Left ventricle myocardium superior (tissue), 1 donor: Measurements from ENCODE around the gene USH2A. TPM values are rescaled to one million over a fixed set of nuclear protein-coding genes. Genes with fewer than 3 reads are reported as not detected.

Experiments used
- ATAC-seq: fragments of 200-7000 bp; cut with Tn5 transposase; one replicate; pipeline ENCODE4 v1.9.1; 2020; ENCODE audit warnings: mild to moderate bottlenecking, moderate library complexity
- DNase-seq: peaks from one replicate; pipeline ENCODE4 v3.0.0-alpha.2; 2020
- intact Hi-C: fragments of 100-400 bp; cut with micrococcal nuclease; formaldehyde crosslinking; loops from one replicate; pipeline ENCODE4 v1.11.0; 2022
- total RNA-seq: library from RNA; stranded (reverse); fragmentation: NEBNext Ultra II Directional; extraction: Animal tissue kit (Norgen Biotek cat#: 25700); gene quantifications from one replicate; pipeline ENCODE4 v1.2.1, GENCODE V29; 2021
- donor health status: DM: no; HTN: yes; CAD: no; lungs with severe emphysema.

USH2A gene
- total RNA-seq, 1 donor from 2014 or later = 2.3 TPM

DNA sequence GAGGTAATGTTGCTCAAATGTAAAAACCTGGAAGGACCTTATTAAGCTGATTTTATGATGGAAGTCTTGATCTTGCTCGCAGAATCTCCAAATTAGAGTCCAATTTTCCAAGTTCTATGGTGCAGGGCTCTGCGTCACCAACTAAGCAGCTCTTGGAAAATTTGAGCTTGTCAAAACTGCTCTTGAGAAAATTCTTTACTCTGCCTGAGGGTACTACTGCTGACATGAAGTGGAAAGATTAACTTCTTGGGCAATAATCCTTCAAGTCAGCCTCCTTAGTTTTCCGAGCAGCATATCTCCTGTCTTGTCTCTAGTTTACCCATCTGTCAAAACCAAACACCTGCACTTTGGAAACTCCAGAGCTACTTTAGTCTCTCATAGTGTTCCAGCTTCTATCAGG lies 562.4 kb downstream of the USH2A start:
- ATAC-seq (no peak), DNase-seq (no peak)

DNA sequence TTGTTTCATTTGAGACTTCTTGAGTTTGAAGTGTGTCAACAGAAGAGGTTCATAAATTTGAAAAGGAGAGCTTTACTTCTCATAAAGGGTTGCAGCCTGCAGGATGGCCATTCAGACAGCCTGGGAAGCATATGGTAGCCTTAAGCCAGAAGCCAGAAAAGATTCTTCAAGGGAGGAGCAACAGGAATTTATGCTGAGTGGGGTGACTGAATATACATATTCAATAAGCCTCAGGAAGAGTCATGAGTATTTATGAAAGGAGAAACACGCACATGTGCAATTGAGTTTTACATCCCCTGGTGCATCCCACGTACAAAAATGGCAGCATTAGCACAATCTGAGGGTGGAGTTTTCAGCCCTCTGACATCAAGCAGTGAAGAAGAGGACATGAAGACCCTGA lies 565.9 kb downstream of the USH2A start:
- intact Hi-C loops = no loop called here
- no peak for ATAC-seq
- DNase-seq = no peak

More for the DNA sequence above, 562.4 kb downstream of the USH2A start:
- intact Hi-C loops = no loop called here

DNA sequence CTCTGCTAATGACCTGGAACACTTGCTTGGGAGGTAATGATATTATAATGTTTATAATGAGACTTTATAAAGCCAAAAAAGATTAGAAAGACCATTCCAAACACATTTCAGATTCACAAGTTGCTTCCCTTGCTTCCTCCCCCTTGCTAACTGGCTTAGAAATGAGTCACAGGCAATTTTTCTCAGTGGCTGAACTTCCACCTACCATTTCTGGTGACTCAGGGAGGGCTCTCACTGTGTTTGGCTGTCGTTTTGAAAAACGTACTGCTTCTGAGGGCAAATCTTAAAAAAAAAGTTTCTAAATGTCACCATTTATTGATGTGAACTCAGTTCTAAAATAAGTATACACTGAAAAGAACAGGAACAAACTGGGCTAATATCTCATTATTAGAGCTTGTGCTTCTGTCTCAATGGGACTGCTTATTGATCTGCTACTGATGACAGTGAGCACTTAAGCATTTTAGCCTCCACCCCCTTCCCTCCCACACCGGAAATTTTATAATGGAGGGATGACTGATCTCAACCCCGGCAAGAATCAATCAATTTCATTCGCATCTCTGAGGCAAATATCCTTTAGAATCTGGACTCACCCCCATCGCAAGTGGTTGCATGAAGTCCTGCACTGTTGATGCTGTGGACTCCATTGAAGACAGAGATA lies 577.9 kb downstream of the USH2A start:
- no peak for DNase-seq
- intact Hi-C loops = no loop called here
- no peak for ATAC-seq

DNA sequence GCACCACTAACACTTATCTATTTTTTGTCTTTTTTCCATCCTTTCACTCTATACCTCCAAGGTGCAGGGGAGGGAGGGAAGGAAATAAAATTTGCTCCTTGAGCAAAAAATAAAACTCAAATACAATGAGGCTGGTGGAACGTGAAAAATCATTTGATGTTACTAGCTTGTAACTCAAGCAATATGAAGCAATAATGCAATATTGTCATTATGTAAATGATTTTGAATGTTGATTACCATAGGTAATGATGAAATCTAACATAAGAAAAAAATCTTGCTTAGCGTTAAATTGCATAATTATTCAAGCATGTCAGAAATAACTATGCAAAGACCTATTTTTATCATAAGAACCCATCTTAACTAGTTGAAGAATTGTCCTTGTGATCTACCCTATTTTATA lies 578.5 kb downstream of the USH2A start:
- intact Hi-C loops = no loop called here
- ATAC-seq (no peak), DNase-seq (no peak)

DNA sequence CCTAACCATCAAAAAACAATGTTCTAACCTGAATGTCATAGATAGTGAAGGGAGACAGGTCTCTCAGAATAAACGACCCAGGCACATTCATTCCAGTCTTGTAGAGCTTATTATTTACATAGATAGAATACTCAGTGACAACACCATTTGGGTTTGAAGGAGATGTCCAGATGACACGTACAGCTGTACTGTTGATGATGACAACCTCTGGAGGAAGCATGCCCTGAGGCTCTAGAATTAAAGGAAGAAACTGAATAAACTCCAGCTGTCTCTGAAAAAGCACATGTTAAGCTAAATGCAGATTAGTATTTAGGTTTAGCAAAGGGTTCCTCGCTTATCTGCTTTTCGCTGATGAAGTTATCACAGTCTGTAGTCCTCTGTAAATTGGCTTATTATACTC lies 579.0 kb downstream of the USH2A start:
- intact Hi-C loops = no loop called here
- no peak for ATAC-seq
- no peak for DNase-seq

DNA sequence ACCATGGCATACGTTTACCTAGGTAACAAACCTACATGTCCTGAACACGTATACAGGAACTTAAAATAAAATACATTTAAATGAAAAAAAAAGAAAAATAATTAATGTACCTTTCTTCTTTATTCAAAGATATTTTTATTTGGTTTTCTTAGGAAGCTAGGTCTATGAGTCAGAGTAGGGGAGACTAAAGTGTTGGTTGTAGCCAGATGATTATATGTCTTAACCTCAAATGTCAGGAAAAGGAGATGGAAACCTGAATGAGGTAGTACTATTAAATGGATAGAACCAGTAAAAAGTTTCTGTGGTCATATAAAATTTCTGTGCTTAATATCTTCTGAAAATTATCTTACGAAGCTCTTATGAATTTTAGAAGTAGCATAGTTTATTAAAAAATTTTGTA lies 580.3 kb downstream of the USH2A start:
- DNase-seq (no peak), ATAC-seq (no peak)
- intact Hi-C loops = no loop called here

DNA sequence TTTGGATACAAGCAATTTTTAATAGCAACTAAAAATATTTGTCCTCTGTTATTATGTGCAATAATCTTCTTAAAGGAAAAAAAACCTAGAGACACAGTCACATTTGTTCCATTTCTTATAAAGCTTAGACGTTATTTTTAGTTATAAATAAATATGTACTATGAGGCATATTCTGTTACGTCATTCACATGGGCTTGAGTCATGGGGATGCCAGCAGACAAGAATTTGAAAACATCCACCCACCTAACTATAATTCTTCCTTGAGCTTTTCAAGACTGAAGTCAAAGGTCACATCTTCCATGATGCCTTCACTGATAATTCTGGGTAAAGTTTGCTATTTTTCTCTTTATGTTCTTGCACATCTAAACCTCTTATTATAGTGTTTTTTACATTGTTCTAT lies 587.3 kb downstream of the USH2A start:
- DNase-seq (no peak), ATAC-seq (no peak)
- intact Hi-C loops = no loop called here

DNA sequence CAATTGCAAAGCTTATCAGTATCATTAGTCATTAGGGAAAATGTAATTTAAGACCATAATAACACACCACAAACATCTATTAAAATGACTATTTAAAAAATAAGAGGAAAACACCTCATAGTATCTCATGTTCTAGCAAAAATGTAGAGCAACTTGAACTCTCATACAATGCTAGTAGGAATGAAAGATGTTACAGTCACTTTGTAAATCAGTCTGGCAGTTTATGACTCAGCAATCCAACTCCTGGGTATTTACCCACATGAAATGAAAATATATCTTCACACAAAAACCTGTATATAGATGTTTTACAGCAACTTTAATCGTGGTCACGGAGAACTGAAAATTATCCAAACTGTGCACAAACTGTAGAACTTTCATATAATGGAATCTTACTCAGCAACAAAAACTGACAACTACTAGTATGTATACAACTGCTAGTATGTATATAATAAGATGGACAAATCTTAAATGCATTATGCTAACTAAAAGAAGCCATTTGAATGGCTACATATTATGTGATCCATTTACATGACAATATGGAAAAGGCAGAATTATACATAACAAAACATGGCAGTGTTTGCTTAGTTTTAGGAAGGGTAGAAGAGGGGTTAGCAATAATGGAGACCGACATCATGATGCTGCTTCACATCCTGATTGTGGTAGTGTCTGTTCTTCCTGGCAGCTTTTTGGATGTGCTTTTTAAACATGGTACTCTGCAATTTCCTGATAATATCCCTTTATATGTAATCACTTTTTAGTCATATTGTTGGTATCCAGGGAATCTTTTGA lies 589.1 kb downstream of the USH2A start:
- intact Hi-C loops = no loop called here
- DNase-seq = no peak
- no peak for ATAC-seq

DNA sequence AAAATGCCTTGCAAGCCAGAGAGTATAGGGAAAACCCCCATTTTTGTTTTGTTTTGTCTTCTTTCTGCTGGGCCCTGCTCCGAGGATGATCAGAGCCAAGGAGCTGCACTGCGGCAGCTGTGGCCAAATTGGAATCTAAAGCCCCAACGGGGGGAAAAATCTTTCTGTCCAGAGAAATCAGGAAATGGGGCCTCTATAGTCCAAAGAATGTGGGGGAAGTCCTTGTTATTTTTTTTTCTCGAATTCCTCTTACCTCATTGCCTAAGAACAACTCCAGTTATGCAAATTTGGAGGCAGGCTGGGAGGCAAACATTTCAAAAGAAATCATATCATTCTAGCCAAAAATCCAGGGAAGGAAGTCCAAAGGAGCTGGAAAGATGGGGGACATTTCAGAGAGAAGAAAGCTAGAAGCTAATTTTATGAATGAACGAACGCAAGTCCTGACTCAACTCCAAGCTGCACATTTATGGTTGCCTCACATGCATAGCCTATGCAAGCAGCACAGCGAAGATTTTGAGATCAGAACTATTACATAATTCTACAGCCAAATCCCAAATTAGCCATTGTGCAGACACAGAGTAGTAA lies 592.9 kb downstream of the USH2A start:
- intact Hi-C loops = no loop called here
- DNase-seq (no peak), ATAC-seq (no peak)

DNA sequence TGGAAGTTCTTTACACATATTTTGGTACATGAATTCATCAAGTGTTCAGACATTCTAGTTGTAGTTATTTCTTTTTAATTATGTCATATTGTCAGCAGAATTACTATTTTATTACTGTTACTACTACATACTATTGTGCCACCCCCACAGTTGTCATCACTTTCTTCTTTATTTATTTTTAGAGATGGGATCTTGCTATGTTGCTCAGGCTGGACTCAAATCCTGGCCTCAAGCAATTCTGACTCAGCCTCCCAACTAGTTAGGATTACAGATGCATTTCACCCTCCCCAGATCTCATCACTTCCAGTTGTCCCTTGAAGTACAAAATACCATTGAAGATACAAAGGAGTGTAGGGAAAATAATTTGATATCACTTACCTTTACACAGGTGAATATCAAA lies 598.2 kb downstream of the USH2A start:
- intact Hi-C loops = no loop called here

DNA sequence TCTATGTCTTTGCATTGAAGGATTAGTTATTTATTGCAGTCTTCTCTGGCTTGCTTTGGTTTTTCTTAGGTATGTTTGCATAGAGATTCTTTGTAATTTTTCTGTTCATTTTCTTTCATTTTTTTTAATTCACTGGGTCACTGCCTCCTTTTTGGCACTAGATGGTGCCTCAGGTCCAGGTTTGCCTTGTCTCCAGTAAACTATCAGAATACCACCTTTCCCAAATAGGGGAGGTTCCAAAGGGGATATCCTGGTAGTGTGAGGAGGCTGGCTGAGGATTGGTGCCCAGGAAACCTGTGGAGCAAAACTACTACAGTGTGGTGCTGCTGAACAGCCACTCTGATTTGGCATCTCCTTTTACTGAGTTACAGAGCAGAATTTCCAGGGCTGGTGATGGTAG lies 599.0 kb downstream of the USH2A start:
- DNase-seq (no peak), ATAC-seq (no peak)
- intact Hi-C loops = no loop called here

More for the DNA sequence above, 598.2 kb downstream of the USH2A start:
- no peak for ATAC-seq
- no peak for DNase-seq

DNA sequence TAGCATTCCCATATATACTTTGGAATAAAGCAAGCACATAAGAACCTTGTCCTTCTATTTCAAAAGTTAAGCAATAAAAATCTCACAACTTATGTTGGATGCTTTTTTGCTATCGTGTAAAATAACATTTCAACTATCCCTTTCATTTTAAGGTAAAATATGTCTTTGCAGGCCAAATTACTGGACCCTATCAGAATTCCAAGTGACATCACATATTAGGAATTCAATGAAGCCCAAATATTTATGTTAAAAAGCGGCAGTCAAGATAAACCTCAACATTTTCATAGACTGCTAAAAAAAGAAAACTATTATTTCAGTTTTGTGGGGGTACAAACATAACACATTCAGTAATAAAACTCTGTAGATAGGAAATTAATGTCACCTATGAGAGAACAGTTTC lies 604.1 kb downstream of the USH2A start:
- DNase-seq (no peak), ATAC-seq (no peak)
- intact Hi-C loops = no loop called here

DNA sequence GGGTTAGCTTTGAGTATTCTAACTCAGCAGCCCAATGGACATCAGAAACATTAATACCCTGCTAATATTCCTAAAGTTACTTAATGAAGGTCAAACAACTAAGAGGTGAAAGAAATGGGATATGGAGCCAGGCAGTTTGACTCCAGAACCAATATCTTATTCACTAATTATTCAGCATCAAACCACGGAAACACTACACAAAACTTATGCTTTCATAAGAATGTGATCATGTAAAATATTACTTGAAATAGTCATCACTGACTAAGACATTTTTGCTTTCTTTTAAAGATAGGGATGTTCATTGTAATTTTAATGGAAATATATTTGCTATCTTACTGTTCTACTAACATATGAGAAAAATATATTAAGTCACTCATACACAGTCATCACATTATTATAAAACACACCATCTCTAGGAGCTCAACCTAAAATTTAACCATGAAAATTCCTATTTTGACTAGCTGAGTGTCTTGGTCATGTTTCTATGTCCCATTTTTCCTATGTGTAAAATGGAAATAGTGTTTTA lies 615.3 kb downstream of the USH2A start:
- intact Hi-C loops = no loop called here
- no peak for ATAC-seq
- DNase-seq = no peak

DNA sequence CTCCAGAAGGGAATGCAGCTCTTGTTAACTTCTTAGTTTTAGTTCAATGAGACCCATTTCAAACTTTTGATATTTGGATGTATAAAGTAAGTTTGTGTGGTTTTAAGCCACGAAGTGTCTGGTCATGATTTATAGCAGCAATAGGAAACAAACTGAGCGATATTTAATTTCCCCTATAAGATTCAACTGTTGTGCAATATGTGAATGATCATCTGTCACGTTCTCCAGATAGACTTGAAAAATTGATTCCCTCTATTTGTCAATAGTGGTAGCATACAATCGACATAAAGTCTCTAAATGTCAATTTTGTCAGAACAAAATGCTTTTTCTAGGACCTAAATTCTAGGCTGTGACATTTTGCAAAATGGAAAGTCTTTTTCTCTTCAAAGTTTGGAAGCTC lies 616.0 kb downstream of the USH2A start:
- no peak for DNase-seq
- ATAC-seq = no peak
- intact Hi-C loops = no loop called here

DNA sequence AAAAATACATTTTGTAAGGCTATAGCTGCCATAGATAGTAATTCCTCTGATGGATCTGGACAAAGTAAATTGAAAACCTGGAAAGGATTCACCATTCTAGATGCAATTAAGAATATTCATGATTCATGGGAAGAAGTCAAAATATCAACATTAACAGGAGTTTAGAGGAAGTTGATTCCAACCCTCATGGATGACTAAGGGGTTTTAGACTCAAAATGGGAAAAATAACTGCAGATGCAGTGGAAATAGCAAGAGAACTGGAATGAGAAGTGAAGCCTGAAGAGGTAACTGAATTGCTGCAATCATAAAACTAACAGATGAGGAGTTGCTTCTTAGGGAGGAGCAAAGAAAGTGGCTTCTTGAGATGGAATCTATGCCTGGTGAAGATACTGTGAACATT lies 625.4 kb downstream of the USH2A start:
- DNase-seq (no peak), ATAC-seq (no peak)
- intact Hi-C loops = no loop called here

DNA sequence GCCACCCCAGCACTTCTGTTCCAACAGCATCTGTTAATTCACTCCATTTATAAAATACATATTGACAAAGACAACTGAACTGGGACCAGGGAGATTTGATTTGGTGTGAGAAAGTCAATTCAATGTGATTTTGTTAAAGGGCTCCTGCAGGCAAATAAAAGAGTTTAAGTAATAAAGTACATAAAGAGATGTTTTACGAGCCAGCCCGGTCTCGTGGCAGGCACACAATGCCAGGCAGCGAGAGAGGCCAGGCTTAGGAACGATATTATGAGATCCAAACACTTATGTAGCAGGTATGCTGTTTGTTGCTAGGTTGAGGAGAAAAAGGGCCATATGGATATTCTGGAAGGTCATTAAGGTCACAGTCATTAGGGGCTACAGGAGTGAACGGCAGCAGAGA lies 629.1 kb downstream of the USH2A start:
- intact Hi-C loops = no loop called here
- DNase-seq (no peak), ATAC-seq (no peak)

DNA sequence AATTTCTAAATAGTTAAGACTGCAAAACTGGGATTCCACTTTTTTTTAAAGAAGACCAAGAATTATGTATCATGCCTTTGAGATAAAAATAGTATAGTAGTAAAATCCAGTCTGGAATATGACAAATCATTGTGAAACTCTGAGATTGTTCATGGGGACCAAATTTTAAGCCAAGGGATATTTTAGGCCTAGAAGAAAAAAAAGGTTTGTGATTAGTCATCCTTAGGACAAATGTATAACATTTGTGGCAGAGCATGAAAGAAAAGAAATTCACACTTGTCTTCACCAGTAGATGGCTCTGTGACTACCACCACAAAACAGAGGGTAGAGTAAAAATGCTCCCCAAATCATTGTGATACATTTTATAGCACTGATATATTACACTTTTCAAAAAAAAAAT lies 630.1 kb downstream of the USH2A start:
- no peak for DNase-seq
- intact Hi-C loops = no loop called here
- no peak for ATAC-seq

DNA sequence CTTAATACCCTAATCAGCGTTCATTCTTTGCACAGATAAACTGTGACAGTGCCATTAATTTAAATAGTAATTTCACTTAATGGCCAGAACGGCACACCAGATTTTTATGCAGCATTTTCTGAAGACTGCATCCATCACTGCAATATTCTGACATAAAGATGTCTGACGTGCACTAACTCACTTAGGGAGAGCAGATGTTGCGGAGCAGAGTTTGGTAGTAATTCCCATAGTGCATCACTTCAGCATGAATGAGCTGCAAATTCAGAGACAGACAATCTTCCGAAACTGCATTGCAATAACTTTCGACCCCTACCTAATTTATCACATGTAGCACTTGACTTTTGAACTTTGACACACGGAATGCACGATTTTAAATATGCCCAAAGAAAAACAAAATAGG lies 630.8 kb downstream of the USH2A start:
- no peak for ATAC-seq
- DNase-seq = no peak
- intact Hi-C loops = no loop called here

DNA sequence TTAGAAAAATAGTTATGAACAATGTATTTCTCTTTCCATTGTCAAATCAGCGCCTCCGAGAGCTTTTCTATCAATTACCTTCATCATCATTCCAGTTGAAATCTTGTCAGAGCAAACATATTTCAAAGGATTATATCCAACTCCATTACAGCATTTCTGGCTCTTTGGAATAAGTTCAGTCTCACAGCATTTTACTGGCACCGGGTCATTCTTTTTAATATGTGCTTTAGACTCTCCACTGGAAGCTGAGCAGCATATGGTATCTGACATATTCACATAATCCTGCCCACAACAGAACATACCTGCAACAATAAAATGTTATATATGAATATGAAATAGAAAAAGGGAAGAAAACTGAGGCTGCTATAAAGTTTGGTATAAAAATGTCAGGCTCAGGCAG lies 633.3 kb downstream of the USH2A start:
- intact Hi-C loops = no loop called here
- ATAC-seq (no peak), DNase-seq (no peak)

DNA sequence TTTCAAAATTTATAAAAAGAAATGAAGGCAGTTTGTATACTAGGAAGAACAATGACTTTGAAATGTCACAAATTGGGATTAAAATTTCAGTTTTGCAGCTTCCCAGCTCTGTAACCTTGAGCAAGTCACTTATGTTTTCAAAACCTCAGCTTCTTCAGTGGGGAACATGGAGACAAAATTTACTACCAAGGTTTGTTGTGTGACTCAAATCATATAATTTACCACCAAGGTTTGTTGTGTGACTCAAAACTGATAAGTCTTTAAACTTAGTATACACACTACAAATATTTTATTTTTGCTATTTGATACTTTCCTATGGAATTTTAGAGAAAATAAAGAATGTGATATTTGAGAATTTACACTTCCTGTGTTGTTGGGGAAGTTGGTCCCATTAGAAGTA lies 636.3 kb downstream of the USH2A start:
- DNase-seq (no peak), ATAC-seq (no peak)
- intact Hi-C loops = no loop called here

DNA sequence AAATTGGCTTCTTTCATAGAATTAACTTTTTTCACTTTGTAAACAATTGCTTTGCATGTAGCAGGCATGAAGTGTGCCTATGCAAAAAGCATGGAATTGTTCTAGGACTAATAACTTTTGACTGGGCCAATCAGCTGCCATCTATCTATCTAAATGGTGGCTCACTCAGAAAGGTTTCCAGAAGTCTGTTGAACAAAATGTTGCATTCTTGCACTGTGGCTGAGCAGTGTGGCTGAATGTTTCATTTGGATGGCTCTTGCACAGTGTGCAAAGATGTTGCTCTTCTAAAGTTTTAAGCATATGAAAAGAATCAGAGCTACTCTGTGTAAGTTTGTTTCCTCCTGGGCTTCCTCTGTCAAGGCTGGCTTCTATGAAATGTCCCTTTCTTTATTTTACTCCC lies 642.6 kb downstream of the USH2A start:
- intact Hi-C loops = no loop called here
- ATAC-seq (no peak), DNase-seq (no peak)
